IPS-NIHi7 (cell line): Measurements from ENCODE around the gene EHHADH.
A peak's percentile ranks its signal among the peaks of the same experiment; 100 is the strongest.

ENCODE experiments used
- DNase-seq: peaks from one replicate; pipeline ENCODE4 v3.0.0; 2012; ENCODE audit warnings: mixed read lengths; ENCODE audit errors: extremely low spot score

EHHADH gene

GRCh38 chr3:185197068-185197467, 56.8 kb downstream of the EHHADH start:
- no peak for DNase-seq

GRCh38 chr3:185195652-185196051, 58.2 kb downstream of the EHHADH start:
- DNase-seq, result no peak

DNA sequence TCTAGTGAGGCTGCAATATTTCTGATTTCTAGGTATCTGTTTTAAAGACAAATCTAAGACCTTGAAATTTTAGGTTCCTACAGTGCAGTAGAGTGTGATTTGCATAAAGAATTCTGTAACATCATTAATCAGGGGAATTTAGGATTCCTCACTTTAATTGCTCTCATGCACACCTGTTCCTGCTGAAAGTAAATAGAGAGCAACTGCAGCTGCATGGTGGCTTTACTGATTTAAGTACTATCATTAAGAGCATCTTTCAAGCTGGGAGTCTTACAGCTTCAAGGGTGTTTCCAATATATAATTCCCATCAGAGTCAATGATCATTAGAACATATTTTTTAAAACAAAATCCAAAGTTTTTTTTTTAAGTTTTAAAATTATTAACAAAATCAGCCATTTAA, 65.0 kb downstream of the EHHADH start:
- DNase-seq, result no peak

- no peak for DNase-seq
Observed at GRCh38 chr3:185187391-185187790, 66.5 kb downstream of the EHHADH start.

GRCh38 chr3:185176750-185177359, 77.0 kb downstream of the EHHADH start:
- peak; percentile 48 for DNase-seq

DNA sequence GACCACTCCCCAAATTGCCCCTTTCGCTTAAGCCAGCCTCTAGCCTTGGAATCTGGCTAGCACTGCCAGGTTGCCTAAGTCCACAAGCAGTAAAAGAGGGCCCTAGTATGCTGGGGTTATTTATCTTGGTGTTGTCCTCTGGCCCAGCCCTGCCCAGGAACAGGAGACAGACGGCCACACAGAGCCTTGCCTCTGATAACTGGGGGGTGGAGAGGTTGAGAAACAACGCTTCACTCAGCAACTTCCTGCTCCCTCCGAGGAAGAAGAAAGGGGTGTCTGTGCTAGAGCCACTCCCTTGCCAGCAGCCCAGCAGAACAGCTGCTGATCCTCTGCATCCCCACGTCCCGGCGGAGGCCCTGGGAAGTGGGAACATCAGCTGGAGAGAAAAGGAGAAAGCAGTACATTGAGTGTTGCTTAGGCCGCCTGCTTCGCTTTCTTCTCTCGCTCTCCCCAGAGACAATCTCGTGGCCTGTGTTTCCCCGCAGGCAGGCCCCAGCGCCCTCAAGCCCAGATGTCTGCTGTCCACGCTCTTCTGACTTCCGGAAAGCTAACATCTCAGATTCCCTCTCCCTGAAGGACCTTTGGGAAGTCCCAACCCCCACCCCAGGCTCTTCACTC, 78.4 kb downstream of the EHHADH start:
- DNase-seq, result peak; percentile 60

GRCh38 chr3:185172086-185173049, 81.5 kb downstream of the EHHADH start:
- no peak for DNase-seq

GRCh38 chr3:185164428-185165217, 89.2 kb downstream of the EHHADH start:
- DNase-seq, result no peak

GRCh38 chr3:185162634-185163033, 91.2 kb downstream of the EHHADH start:
- DNase-seq, result no peak

DNA sequence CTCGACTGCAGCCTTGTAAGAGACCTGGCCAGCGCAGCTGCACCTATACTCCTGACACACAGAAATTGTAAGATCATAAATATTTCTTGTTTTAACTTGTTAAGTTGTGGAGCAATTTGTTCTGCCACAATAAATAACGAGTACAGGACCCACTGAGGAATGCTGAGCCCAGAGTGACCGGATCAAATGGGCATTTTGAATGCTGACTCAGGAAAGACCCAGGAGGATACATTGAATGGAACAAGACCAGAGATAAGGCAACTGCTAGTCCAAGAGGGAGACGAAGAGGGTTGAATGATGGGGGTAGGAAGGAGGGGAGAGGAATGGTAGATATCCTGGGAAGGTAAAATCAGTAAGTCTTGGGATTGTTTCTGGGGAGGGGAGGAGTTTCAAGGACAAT, 92.1 kb downstream of the EHHADH start:
- DNase-seq, result no peak

GRCh38 chr3:185157347-185157746, 96.5 kb downstream of the EHHADH start:
- DNase-seq, result no peak

- DNase-seq, result no peak
Observed at GRCh38 chr3:185155678-185156077, 98.2 kb downstream of the EHHADH start.

- DNase-seq, result peak; percentile 40
Observed at GRCh38 chr3:185153861-185154629, 99.8 kb downstream of the EHHADH start.

GRCh38 chr3:185153171-185153771, 100.6 kb downstream of the EHHADH start:
- DNase-seq, result peak; percentile 84

- peak; percentile 72 for DNase-seq
Observed at GRCh38 chr3:185152410-185153170, 101.3 kb downstream of the EHHADH start, which contains the start of gene C3orf70. Gene C3orf70, minus strand, starts transcription at chr3:185153060. Its CDS starts 237 bp downstream, at chr3:185152823.

GRCh38 chr3:185151964-185152409, 101.9 kb downstream of the EHHADH start:
- no peak for DNase-seq

- no peak for DNase-seq
Observed at GRCh38 chr3:185151101-185151963, 102.5 kb downstream of the EHHADH start.

DNA sequence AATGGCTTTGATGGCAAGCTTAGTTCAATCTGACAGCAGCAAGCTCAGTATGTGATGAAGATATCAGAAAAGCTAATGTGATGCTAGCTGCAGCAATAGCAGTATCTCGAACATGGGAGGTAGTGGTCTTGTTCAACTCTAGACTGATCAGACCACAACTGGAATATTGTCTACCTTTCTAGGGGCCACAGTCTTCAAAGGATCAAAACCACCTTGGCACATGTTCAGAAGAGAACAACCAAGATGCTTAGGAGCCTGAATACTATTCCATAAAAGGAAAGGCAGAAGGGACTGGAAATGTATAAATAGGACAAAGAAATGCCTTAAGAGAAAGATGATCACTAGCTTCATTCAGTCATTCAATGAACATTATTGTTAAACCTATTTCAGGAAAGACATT, 103.3 kb downstream of the EHHADH start:
- DNase-seq, result no peak

- DNase-seq, result no peak
Observed at GRCh38 chr3:185149591-185149990, 104.3 kb downstream of the EHHADH start.
